ENCODE data around the gene SOBP. TPM values are rescaled to one million over a fixed set of nuclear protein-coding genes. Genes with fewer than 3 reads are reported as not detected.

Gene SOBP
- total RNA-seq, 4 donors from 2014 or later = 0.15 to 3.8 (median 1.6) TPM

DNA sequence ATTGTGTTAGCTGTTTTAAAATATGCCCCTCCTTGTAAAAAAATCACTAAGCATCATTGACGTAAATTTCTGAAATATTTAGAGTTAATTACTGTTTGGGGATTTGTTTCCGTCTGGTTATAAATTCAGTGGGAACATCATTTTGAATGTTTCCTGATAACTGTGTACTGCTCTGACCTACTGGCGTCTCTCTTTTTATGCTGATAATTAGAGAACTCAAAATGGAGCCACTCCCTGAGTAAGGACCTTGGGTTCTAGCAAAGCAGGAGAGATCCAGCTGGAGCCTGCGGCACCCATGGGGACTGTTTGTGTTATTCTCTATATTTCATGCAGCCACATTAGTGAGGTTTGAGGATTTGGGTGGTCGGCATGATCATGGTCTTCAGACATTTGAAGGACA lies 124.9 kb downstream of the SOBP start:
- Histone ChIP-seq H3K4me3 (no peak overlapping the region), H3K27ac (no peak overlapping the region), H3K4me1 (no peaks in the 10 kb centered on the region), H3K36me3 (no peaks in the 10 kb centered on the region), H3K27me3 (no peaks in the 10 kb centered on the region), H3K9me3 (no peaks in the 10 kb centered on the region)
- TF ChIP-seq, protein P1, sequence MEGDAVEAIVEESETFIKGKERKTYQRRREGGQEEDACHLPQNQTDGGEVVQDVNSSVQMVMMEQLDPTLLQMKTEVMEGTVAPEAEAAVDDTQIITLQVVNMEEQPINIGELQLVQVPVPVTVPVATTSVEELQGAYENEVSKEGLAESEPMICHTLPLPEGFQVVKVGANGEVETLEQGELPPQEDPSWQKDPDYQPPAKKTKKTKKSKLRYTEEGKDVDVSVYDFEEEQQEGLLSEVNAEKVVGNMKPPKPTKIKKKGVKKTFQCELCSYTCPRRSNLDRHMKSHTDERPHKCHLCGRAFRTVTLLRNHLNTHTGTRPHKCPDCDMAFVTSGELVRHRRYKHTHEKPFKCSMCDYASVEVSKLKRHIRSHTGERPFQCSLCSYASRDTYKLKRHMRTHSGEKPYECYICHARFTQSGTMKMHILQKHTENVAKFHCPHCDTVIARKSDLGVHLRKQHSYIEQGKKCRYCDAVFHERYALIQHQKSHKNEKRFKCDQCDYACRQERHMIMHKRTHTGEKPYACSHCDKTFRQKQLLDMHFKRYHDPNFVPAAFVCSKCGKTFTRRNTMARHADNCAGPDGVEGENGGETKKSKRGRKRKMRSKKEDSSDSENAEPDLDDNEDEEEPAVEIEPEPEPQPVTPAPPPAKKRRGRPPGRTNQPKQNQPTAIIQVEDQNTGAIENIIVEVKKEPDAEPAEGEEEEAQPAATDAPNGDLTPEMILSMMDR (IDR thresholded peaks at IDR 0.05) = no peak
- TF ChIP-seq POLR2A (IDR thresholded peaks at IDR 0.05) = no peak
- no peak for DNase-seq
- WGBS, 2 donors = 83 to 88% methylated on average over 5 of the region's 5 CpGs
- intact Hi-C loops (cut with DNase I) = no loop called here

DNA sequence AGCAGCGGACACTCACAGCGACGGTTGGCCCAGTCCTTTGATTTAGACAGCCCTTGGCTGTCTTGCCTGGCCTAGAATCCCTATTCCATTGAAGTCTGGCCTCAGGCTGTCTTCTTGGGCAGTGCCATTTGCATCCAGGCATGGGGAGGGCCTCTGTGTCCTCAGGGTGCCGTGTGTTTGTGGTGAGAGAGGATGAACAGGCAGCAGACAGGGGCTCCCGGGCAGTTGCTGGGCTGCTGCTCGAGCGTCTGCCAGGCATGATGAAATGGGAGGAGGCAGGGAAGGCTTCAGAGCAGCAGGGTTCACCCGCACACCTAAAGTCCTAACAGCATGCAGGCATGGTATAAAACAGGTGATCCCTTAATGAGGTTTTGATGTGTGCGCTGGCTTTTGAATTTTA lies 126.9 kb downstream of the SOBP start:
- no peaks in the 10 kb centered on the region for H3K9me3 ChIP-seq
- no peak for TF ChIP-seq POLR2A (IDR thresholded peaks at IDR 0.05)
- TF ChIP-seq, protein P1 (IDR thresholded peaks at IDR 0.05) = no peak
- no peak for DNase-seq
- H3K36me3 ChIP-seq = no peaks in the 10 kb centered on the region
- H3K27ac ChIP-seq = no peak overlapping the region
- WGBS, 2 donors = 91% methylated on average over 7 of the region's 9 CpGs; no CpG with 5 or more reads in 1 of the 2 donors
- H3K27me3 ChIP-seq = no peaks in the 10 kb centered on the region
- no peaks in the 10 kb centered on the region for H3K4me1 ChIP-seq
- no peak overlapping the region for H3K4me3 ChIP-seq
- intact Hi-C loops (cut with DNase I) = no loop called here

DNA sequence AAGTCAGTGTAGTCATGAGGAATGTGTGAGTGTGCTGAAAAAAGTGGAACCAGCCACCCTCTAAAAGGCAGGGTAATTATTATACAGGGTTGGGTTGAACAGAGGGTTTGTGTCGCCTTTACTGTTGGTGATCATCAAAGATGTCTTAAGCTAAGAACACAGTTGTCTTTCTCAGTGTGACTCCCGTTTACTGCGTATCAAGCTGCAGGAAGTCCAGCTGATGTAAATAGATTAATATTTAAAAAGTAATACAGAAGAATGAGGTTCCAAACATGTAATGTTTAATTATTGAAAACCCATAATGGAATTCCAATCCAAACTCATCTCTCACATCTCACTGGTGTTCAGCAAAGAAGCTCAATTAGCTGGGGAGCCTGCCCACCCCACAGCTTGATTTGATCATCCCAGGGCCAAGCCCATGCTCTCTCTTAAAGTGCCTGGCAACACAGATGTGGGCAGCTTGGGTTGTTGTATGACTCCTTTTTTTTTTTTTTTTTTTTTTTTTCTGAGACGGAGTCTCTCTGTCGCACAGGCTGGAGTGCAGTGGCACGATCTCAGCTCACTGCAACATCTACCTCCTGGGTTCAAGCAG lies 127.5 kb downstream of the SOBP start:
- TF ChIP-seq POLR2A (IDR thresholded peaks at IDR 0.05) = no peak
- TF ChIP-seq, protein P1 (IDR thresholded peaks at IDR 0.05) = no peak
- Histone ChIP-seq H3K4me1 (no peaks in the 10 kb centered on the region), H3K9me3 (no peaks in the 10 kb centered on the region), H3K27me3 (no peaks in the 10 kb centered on the region), H3K27ac (no peak overlapping the region), H3K36me3 (no peaks in the 10 kb centered on the region), H3K4me3 (no peak overlapping the region)
- intact Hi-C loops (cut with DNase I) = no loop called here
- no peak for DNase-seq
- 94 to 96% methylated on average over 3 to 6 of the region's 6 CpGs for WGBS, 2 donors

DNA sequence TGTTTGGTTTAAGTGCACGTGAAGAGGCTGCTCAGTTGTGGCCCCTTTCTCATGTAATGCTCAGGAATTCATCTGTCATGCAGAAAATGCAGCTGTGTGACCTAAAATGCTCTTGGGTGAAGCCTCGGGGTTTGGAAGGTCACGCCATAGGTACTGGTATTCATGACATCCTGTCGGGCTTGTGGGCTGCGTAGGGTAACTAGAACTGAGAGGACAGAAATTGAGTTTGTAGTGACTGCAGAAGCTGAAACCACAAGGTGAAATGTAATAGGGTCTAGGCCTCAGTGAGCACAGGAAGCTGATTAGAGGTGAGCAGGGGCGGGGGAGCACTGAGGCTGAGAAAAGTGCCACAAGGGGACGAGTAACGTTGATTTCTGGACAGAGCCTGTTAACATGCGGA lies 128.8 kb downstream of the SOBP start:
- DNase-seq = no peak
- no peak for TF ChIP-seq POLR2A (IDR thresholded peaks at IDR 0.05)
- TF ChIP-seq, protein P1 (IDR thresholded peaks at IDR 0.05) = no peak
- Histone ChIP-seq H3K4me3 (no peak overlapping the region), H3K36me3 (no peaks in the 10 kb centered on the region), H3K27me3 (no peaks in the 10 kb centered on the region), H3K9me3 (no peaks in the 10 kb centered on the region), H3K4me1 (no peaks in the 10 kb centered on the region), H3K27ac (no peak overlapping the region)
- WGBS, 2 donors = 89 to 90% methylated on average over 9 of the region's 9 CpGs
- intact Hi-C loops (cut with DNase I) = no loop called here

DNA sequence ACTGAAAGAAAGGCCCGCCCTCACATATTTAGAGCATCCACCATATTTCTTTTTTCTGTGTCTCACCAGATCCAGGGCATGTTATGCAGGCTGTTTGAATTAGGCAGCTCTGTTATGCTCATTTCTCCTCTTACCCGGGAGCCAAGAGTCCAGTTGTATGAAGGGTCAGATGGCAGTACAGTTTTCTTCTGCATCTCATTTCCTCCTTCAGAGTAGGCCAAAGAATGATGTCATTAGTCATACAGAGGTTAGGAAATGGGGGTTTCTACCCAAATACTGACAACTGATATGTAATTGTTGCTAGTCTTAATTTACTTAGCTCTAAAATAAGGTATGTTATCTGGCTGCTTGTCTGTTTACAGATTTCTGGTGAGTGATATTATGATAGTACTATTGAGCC lies 130.8 kb downstream of the SOBP start:
- H3K27me3 ChIP-seq = no peaks in the 10 kb centered on the region
- H3K4me3 ChIP-seq = no peak overlapping the region
- H3K4me1 ChIP-seq = no peaks in the 10 kb centered on the region
- 73 to 96% methylated on average over 2 of the region's 2 CpGs for WGBS, 2 donors
- no peak for DNase-seq
- no peak overlapping the region for H3K27ac ChIP-seq
- intact Hi-C loops (cut with DNase I) = no loop called here
- no peaks in the 10 kb centered on the region for H3K36me3 ChIP-seq
- H3K9me3 ChIP-seq = no peaks in the 10 kb centered on the region
- no peak for TF ChIP-seq POLR2A (IDR thresholded peaks at IDR 0.05)
- TF ChIP-seq, protein P1 (IDR thresholded peaks at IDR 0.05) = no peak

All from esophagus squamous epithelium (tissue), 5 donors.